ENCODE data around the gene TMEM272.

TMEM272 gene

GRCh38 chr13:51849145-51850101, 4.4 kb upstream of the TMEM272 start:
- peak; percentile 50 for DNase-seq (ENCODE audit: low read depth)

- peak; percentile 45 for DNase-seq (ENCODE audit: low read depth)
Measured at GRCh38 chr13:51848674-51849073, 3.7 kb upstream of the TMEM272 start.

- DNase-seq (ENCODE audit: low read depth): peak; percentile 24
Measured at GRCh38 chr13:51846756-51847155, 1.8 kb upstream of the TMEM272 start.

- DNase-seq (ENCODE audit: low read depth): no peak
Measured at GRCh38 chr13:51845574-51846318, 769 bp upstream of the TMEM272 start.

- DNase-seq (ENCODE audit: low read depth): no peak
Measured at GRCh38 chr13:51843529-51843928, 1.4 kb downstream of the TMEM272 start.

GRCh38 chr13:51841732-51842131, 3.2 kb downstream of the TMEM272 start:
- no peak for DNase-seq (ENCODE audit: low read depth)

GRCh38 chr13:51840917-51841316, 4.1 kb downstream of the TMEM272 start:
- no peak for DNase-seq (ENCODE audit: low read depth)

GRCh38 chr13:51839711-51840540, 5.1 kb downstream of the TMEM272 start:
- no peak for DNase-seq (ENCODE audit: low read depth)

- peak; percentile 28 for DNase-seq (ENCODE audit: low read depth)
Measured at GRCh38 chr13:51838240-51838846, 6.6 kb downstream of the TMEM272 start.

GRCh38 chr13:51837016-51837415, 8.0 kb downstream of the TMEM272 start:
- DNase-seq (ENCODE audit: low read depth): no peak

- DNase-seq (ENCODE audit: low read depth): no peak
Measured at GRCh38 chr13:51834581-51835171, 10.3 kb downstream of the TMEM272 start.

- no peak for DNase-seq (ENCODE audit: low read depth)
Measured at GRCh38 chr13:51833980-51834379, 11.0 kb downstream of the TMEM272 start.

- DNase-seq (ENCODE audit: low read depth): peak; percentile 30
Measured at GRCh38 chr13:51832471-51833152, 12.4 kb downstream of the TMEM272 start.

- DNase-seq (ENCODE audit: low read depth): no peak
Measured at GRCh38 chr13:51831519-51831918, 13.5 kb downstream of the TMEM272 start.

GRCh38 chr13:51829568-51829899, 15.4 kb downstream of the TMEM272 start:
- DNase-seq (ENCODE audit: low read depth): no peak

- no peak for DNase-seq (ENCODE audit: low read depth)
Measured at GRCh38 chr13:51828730-51829567, 16.0 kb downstream of the TMEM272 start.

GRCh38 chr13:51827254-51827653, 17.7 kb downstream of the TMEM272 start:
- no peak for DNase-seq (ENCODE audit: low read depth)

GRCh38 chr13:51826606-51827005, 18.4 kb downstream of the TMEM272 start:
- DNase-seq (ENCODE audit: low read depth): no peak

GRCh38 chr13:51825681-51826254, 19.2 kb downstream of the TMEM272 start:
- no peak for DNase-seq (ENCODE audit: low read depth)
